OCI-LY7 (cell line): Measurements from ENCODE around the gene OGFOD3.

ENCODE experiments used
- CTCF ChIP-seq: fragments of 200-600 bp; sonication (generic); conservative IDR thresholded peaks from 2 replicates; pipeline ENCODE4 v1.5.1; 2014; ENCODE audit warnings: mild to moderate bottlenecking, antibody characterized with exemption, low read length, moderate library complexity, mixed read lengths
- EZH2phosphoT487 ChIP-seq: fragments of 200-600 bp; sonication (generic); IDR thresholded peaks from 2 replicates; pipeline ENCODE4 v1.6.1; 2018; ENCODE audit warnings: low read depth, borderline replicate concordance, mild to moderate bottlenecking, mixed run types, antibody characterized with exemption, low read length, moderate library complexity, mixed read lengths

GRCh38 chr17:82412535-82413520 lies 5.6 kb downstream of the OGFOD3 start:
- TF ChIP-seq CTCF (no peak), EZH2phosphoT487 (no peak)
